OCI-LY3 (cell line): ENCODE data around the gene ELAVL1.
"Not testable (repeated sequence)": the region's sequence is repeated elsewhere in the genome, so short reads cannot be mapped to it uniquely, and the experiment has no call there.

ENCODE experiments used
- H2AFZ ChIP-seq: fragments of 200-600, 300-600 bp; shearing (Covaris generic); 2 replicates; pipeline ENCODE4 v1.6.0; 2014; ENCODE audit warnings: antibody characterized with exemption, low read depth, low read length
- H3K27ac ChIP-seq: fragments of 200-600, 300-600 bp; sonication (generic); 2 replicates; pipeline ENCODE4 v1.5.1; 2014; ENCODE audit warnings: mild to moderate bottlenecking, low read length, moderate library complexity, mixed read lengths
- H3K27me3 ChIP-seq: fragments of 200-600, 300-600 bp; sonication (generic); 2 replicates; pipeline ENCODE4 v1.6.1; 2014; ENCODE audit warnings: low read depth, low read length, mixed read lengths
- H3K36me3 ChIP-seq: fragments of 200-600, 300-600 bp; sonication (generic); replicated peaks from 2 replicates; pipeline ENCODE3; 2014; ENCODE audit warnings: low read depth, low read length, mixed read lengths
- H3K4me1 ChIP-seq: fragments of 300-600, 200-600 bp; sonication (generic); 2 replicates; pipeline ENCODE4 v1.6.1; 2014; ENCODE audit warnings: low read length, mixed read lengths
- H3K4me2 ChIP-seq: fragments of 200-600, 300-600 bp; sonication (generic); 2 replicates; pipeline ENCODE4 v1.6.1; 2014; ENCODE audit warnings: low read length, mixed read lengths
- H3K4me3 ChIP-seq: fragments of 300-600, 200-600 bp; sonication (generic); 2 replicates; pipeline ENCODE4 v1.5.1; 2014; ENCODE audit warnings: antibody characterized with exemption, mild to moderate bottlenecking, low read length, moderate library complexity
- H3K79me2 ChIP-seq: fragments of 300-600, 200-600 bp; shearing (Covaris generic); 2 replicates; pipeline ENCODE4 v1.6.1; 2014; ENCODE audit warnings: mild to moderate bottlenecking, low read length, mixed read lengths
- H3K9ac ChIP-seq: fragments of 300-600, 200-600 bp; shearing (Covaris generic); 2 replicates; pipeline ENCODE4 v1.6.0; 2014; ENCODE audit warnings: mild to moderate bottlenecking, low read length, moderate library complexity
- H3K9me3 ChIP-seq: fragments of 200-600, 300-600 bp; shearing (Covaris generic); 2 replicates; pipeline ENCODE4 v1.6.1; 2014; ENCODE audit warnings: low read length, mixed read lengths; ENCODE audit not compliant: insufficient read depth
- H4K20me1 ChIP-seq: fragments of 200-600, 300-600 bp; sonication (generic); 2 replicates; pipeline ENCODE4 v1.6.1; 2016; ENCODE audit warnings: low read length, mixed read lengths; ENCODE audit not compliant: insufficient read depth
- CTCF ChIP-seq: fragments of 200-600, 300-600 bp; sonication (generic); IDR thresholded peaks from 2 replicates; pipeline ENCODE4 v1.5.1; 2014; ENCODE audit warnings: antibody characterized with exemption, low read length, low read depth
- EZH2phosphoT487 ChIP-seq: fragments of 200-600 bp; shearing (Covaris generic); IDR thresholded peaks from 2 replicates; pipeline ENCODE4 v1.6.1; 2018; ENCODE audit warnings: antibody characterized with exemption, mixed run types, low read depth

The ELAVL1 gene

GRCh38 chr19:7920519-7921301 lies 84.7 kb downstream of the ELAVL1 start:
- H2AFZ ChIP-seq = peak overlapping the region; percentile 48; the same call in 1 of the 2 replicates

DNA sequence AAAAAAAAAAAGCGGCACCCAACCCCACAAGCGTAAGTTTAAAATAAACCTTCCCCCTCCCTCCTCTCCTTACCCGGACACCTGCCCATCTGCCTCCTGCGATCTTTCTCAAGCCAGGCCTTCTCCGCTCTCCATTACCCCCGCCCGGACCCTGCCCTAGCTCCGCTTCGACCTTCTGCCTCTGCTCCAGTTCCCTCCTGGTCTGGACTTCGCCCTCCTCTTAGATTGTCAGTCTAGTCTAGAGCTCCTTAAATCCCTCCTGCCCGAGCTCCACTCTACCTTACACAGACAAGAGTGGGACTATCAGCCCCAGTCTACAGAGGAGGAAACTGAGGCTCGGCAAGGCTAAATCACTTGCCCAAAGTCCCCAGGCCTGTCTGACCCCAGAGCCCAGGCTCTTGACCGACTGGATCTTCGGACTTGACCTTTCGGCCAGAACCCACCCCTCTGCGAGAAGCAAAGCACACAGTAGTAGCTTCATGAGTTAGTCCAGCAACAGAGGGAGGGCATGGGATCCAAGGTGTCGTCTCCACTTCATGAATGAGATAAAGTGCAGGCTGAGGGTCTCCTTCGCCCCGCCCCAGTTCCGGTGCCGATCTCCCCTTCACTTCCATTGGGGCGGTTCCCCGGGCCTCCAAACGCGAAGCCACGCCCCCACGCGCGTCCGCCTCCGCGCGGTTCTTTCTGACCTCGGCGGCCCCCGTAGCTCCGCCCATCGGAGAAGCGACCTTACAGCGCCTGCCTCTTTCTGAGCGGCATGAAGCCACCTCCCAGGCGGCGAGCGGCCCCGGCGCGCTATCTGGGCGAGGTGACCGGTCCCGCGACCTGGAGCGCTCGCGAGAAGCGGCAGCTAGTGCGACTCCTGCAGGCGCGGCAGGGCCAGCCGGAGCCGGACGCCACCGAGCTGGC lies 85.6 kb downstream of the ELAVL1 start, which contains the start of gene SNAPC2:
Gene SNAPC2, plus strand, starts transcription at position 729 of the 909 bp plus-strand sequence. Its CDS starts 29 bp downstream, at position 758.
- TF ChIP-seq EZH2phosphoT487 (no peak), CTCF (no peak)
- H3K27me3 ChIP-seq = no peaks in the 10 kb centered on the region
- peaks cover 7% of the 10 kb centered on the region; the same call in 1 of the 2 replicates for H4K20me1 ChIP-seq
- peak within 1 kb of the TSS; percentile 80 for H3K27ac ChIP-seq
- no peaks in the 10 kb centered on the region for H3K79me2 ChIP-seq
- peaks cover 14% of the 10 kb centered on the region for H3K4me1 ChIP-seq
- peaks cover 10% of the 10 kb centered on the region for H3K36me3 ChIP-seq
- no peaks in the 10 kb centered on the region for H3K9me3 ChIP-seq
- H3K9ac ChIP-seq = peak within 1 kb of the TSS; percentile 80
- H2AFZ ChIP-seq = peak within 1 kb of the TSS; percentile 48; the same call in 1 of the 2 replicates
- H3K4me3 ChIP-seq = peak within 1 kb of the TSS; percentile 86
- peak within 1 kb of the TSS; percentile 96 for H3K4me2 ChIP-seq

More at GRCh38 chr19:7920519-7921301, 84.7 kb downstream of the ELAVL1 start:
- TF ChIP-seq CTCF = no peak
- no peak for TF ChIP-seq EZH2phosphoT487
- Histone ChIP-seq H3K79me2 (no peaks in the 10 kb centered on the region), H3K4me2 (peak overlapping the region; percentile 96), H3K9me3 (no peaks in the 10 kb centered on the region), H3K27ac (peak overlapping the region; percentile 80), H3K9ac (peak overlapping the region; percentile 80), H3K36me3 (peaks cover 10% of the 10 kb centered on the region), H4K20me1 (peaks cover 7% of the 10 kb centered on the region; the same call in 1 of the 2 replicates), H3K27me3 (no peaks in the 10 kb centered on the region), H3K4me1 (peaks cover 11% of the 10 kb centered on the region), H3K4me3 (peak overlapping the region; percentile 86)

DNA sequence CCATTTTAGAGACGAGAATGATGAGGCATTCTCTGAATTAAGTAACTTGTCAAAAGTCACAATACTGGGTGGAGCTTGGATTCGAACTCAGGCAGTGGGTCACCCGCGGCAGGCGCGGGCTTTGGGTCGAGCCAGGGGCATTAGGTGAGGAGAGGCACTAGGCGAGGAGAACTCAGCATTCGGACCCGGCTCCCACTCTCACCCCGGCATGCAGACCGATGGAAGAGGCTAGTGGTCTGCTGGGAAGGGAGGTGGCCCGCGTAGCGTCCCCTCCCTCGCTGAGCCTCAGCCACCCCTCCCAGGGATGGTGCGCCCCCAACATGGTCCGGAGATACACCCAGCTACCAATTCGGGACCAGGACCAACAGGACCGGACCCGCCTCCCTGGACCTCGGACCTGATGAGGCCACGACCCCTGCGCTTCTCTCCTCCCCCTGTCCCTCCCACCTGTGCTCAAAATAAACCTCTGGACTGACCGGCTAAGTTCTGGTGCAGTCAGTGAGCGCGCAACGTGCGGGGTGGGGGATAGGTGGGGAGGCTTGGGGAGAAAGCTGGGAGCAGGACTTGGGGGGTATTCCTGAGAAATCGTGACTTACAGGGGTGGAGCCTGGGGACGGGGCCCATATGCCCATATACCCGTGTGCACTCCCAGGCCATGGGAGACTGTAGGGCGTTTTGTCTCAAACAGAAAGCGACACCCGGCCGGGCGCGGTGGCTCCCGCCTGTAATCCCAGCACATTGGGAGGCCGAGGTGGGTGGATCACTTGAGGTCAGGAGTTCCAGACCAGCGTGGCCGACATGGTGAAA lies 86.6 kb downstream of the ELAVL1 start:
- H3K4me2 ChIP-seq = peak overlapping the region; percentile 96
- no peak overlapping the region for H2AFZ ChIP-seq
- H4K20me1 ChIP-seq = peaks cover 7% of the 10 kb centered on the region; the same call in 1 of the 2 replicates
- no peaks in the 10 kb centered on the region for H3K27me3 ChIP-seq
- peaks cover 14% of the 10 kb centered on the region for H3K4me1 ChIP-seq
- H3K4me3 ChIP-seq = peak overlapping the region; percentile 86; the same call in 1 of the 2 replicates
- H3K79me2 ChIP-seq = no peaks in the 10 kb centered on the region
- H3K36me3 ChIP-seq = peaks cover 10% of the 10 kb centered on the region
- H3K9me3 ChIP-seq = no peaks in the 10 kb centered on the region
- TF ChIP-seq CTCF = no peak
- no peak for TF ChIP-seq EZH2phosphoT487
- no peak overlapping the region for H3K27ac ChIP-seq
- no peak overlapping the region for H3K9ac ChIP-seq

DNA sequence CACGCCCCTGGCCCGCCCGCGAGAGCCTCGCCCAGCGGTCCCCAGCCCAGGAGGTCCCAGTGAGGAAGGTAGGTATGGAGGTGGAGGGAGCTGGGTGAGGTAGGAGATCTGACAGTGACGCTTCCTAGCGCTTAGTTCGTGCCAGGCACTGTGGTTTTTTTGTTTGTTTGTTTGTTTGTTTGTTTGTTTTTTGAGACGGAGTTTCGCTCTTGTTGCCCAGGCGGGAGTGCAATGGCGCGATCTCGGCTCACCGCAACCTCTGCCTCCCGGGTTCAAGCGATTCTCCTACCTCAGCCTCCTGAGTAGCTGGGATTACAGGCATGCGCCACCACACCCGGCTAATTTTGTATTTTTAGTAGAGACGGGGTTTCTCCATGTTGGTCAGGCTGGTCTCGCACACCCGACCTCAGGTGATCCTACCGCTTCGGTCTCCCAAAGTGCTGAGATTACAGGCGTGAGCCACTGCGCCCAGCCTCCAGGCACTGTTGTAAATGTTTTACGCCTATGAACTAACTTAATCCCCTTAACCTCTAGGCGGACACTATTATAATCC lies 87.3 kb downstream of the ELAVL1 start:
- not testable (repeated sequence) for H3K36me3 ChIP-seq, H3K27me3 ChIP-seq, H3K9ac ChIP-seq, H3K9me3 ChIP-seq, H4K20me1 ChIP-seq, H2AFZ ChIP-seq, H3K79me2 ChIP-seq, H3K27ac ChIP-seq
- peak overlapping the region; percentile 81 for H3K4me2 ChIP-seq
- H3K4me3 ChIP-seq = peak overlapping the region; percentile 77
- peaks cover 14% of the 10 kb centered on the region for H3K4me1 ChIP-seq
